HCT116 (cell line): ENCODE measurements around the gene HSH2D. TPM values are rescaled to one million over a fixed set of nuclear protein-coding genes. Genes with fewer than 3 reads are reported as not detected.

ENCODE experiments used
- ATAC-seq: fragments of 200-7000 bp; cut with Tn5 transposase; 2 replicates; pipeline ENCODE4 v1.9.1; 2020; ENCODE audit warnings: mild to moderate bottlenecking, moderate library complexity
- BruUV-seq: library from RNA; stranded (reverse); fragments of 400-500 nt; replicated peaks from 2 replicates; lab custom pipeline; 2021; lab: Mats Ljungman, UMichigan
- CTCF ChIA-PET: fragments of 300-600 bp; sonication (Branson Sonifier 250); formaldehyde crosslinking; loops from one replicate; lab custom pipeline; 2021; ENCODE audit warnings: antibody characterized with exemption; lab: Charles Lee
- POLR2A ChIA-PET: fragments of 300-600, 350-600 bp; sonication (Branson Sonifier 250); formaldehyde crosslinking; loops from one replicate; lab custom pipeline; 2021; ENCODE audit warnings: antibody characterized with exemption; lab: Charles Lee
- RAD21 ChIA-PET, 2 experiments: fragments of 300-600 bp; sonication (Branson Sonifier 250); formaldehyde crosslinking; loops; one replicate each; lab custom pipeline; 2023; ENCODE audit warnings: low total read pairs in 2 of 2; ENCODE audit not compliant: uncharacterized antibody in 2 of 2, unreplicated experiment in 2 of 2, low non-redundant PET in 1 of 2; lab: Charles Lee
- DNase-seq: peaks from one replicate; pipeline ENCODE4 v3.0.0-alpha.2; 2010; ENCODE audit warnings: low read depth, low spot score
- H2AFZ ChIP-seq: fragments of 200-600 bp; shearing (Covaris generic), sonication (generic); 2 replicates; pipeline ENCODE4 v1.6.1; 2017; ENCODE audit warnings: low read depth, mixed run types, mixed read lengths, antibody characterized with exemption, low read length; ENCODE audit not compliant: poor library complexity, severe bottlenecking
- H3K27ac ChIP-seq: 2 replicates; pipeline ENCODE4 v1.5.1; 2012; ENCODE audit warnings: low read depth, low read length
- H3K27me3 ChIP-seq: fragments of 200-600 bp; sonication (generic); 2 replicates; pipeline ENCODE4 v1.6.1; 2016; ENCODE audit warnings: mixed run types, low read length, mixed read lengths; ENCODE audit not compliant: insufficient read depth
- H3K36me3 ChIP-seq, 2 experiments: fragments of 200-500 bp in 1 of 2; fragments of 200-600 bp in 1 of 2; sonication (Bioruptor generic) in 1 of 2; sonication (generic) in 1 of 2; 2 replicates each; pipeline versions ENCODE4 v1.5.1 to v1.6.1; 2014 to 2016; ENCODE audit warnings: low read length in 2 of 2, inconsistent platforms in 1 of 2, mixed read lengths in 1 of 2, mixed run types in 1 of 2; ENCODE audit not compliant: insufficient read depth in 2 of 2, control insufficient read depth in 1 of 2
- H3K4me1 ChIP-seq, 2 experiments: fragments of 200-600 bp in 1 of 2; sonication (generic) in 1 of 2; 2 replicates each; pipeline versions ENCODE4 v1.5.1 to v1.6.1; 2012 to 2017; ENCODE audit warnings: low read length in 2 of 2, inconsistent platforms in 1 of 2, mild to moderate bottlenecking in 1 of 2, mixed read lengths in 1 of 2, mixed run types in 1 of 2, moderate library complexity in 1 of 2; ENCODE audit not compliant: insufficient read depth in 2 of 2, control insufficient read depth in 1 of 2
- H3K4me2 ChIP-seq: fragments of 200-600 bp; sonication (generic); 2 replicates; pipeline ENCODE4 v1.6.1; 2017; ENCODE audit warnings: mixed run types, low read length, mixed read lengths
- H3K4me3 ChIP-seq, 2 experiments: fragments of 200-600 bp in 1 of 2; sonication (generic) in 1 of 2; replicated peaks in 1 of 2; 2 replicates each; pipeline ENCODE4 v1.5.1; 2011 to 2016; ENCODE audit warnings: low read length in 2 of 2, control low read depth in 1 of 2, low read depth in 1 of 2, mild to moderate bottlenecking in 1 of 2, mixed read lengths in 1 of 2, mixed run types in 1 of 2
- H3K79me2 ChIP-seq: fragments of 200-600 bp; sonication (generic); 2 replicates; pipeline ENCODE4 v1.6.1; 2017; ENCODE audit warnings: mild to moderate bottlenecking, mixed run types, low read length, moderate library complexity, mixed read lengths; ENCODE audit not compliant: insufficient read depth
- H3K9ac ChIP-seq: fragments of 200-600 bp; sonication (generic); 2 replicates; pipeline ENCODE4 v1.6.1; 2016; ENCODE audit warnings: low read length, mixed read lengths
- H3K9me2 ChIP-seq: fragments of 200-600 bp; sonication (generic), shearing (Covaris generic); 2 replicates; pipeline ENCODE4 v1.6.1; 2017; ENCODE audit warnings: mixed run types, mild to moderate bottlenecking, moderate library complexity; ENCODE audit not compliant: insufficient read depth
- H3K9me3 ChIP-seq, 2 experiments: fragments of 200-500 bp in 1 of 2; fragments of 200-600 bp in 1 of 2; sonication (Bioruptor generic) in 1 of 2; sonication (generic) in 1 of 2; 2 replicates each; pipeline ENCODE4 v1.6.1; 2014 to 2017; ENCODE audit warnings: low read length in 2 of 2, mixed read lengths in 2 of 2, inconsistent platforms in 1 of 2, low read depth in 1 of 2, mild to moderate bottlenecking in 1 of 2, mixed run types in 1 of 2, moderate library complexity in 1 of 2; ENCODE audit not compliant: control insufficient read depth in 1 of 2, insufficient read depth in 1 of 2
- H4K20me1 ChIP-seq: fragments of 200-600 bp; sonication (generic), shearing (Covaris generic); 2 replicates; pipeline ENCODE4 v1.6.1; 2017; ENCODE audit warnings: mixed run types, mild to moderate bottlenecking, moderate library complexity; ENCODE audit not compliant: insufficient read depth
- ATF3 ChIP-seq: IDR thresholded peaks from 2 replicates; pipeline ENCODE4 v1.6.1; 2012
- CBX3 ChIP-seq: IDR thresholded peaks from 2 replicates; pipeline ENCODE4 v1.6.1; 2012; ENCODE audit warnings: low read depth
- CEBPB ChIP-seq: IDR thresholded peaks from 2 replicates; pipeline ENCODE4 v1.6.1; 2012; ENCODE audit warnings: low read depth
- EGR1 ChIP-seq: IDR thresholded peaks from 2 replicates; pipeline ENCODE4 v1.6.1; 2012; ENCODE audit warnings: low read depth
- ELF1 ChIP-seq: IDR thresholded peaks from 2 replicates; pipeline ENCODE4 v1.6.1; 2012; ENCODE audit warnings: low read depth, borderline replicate concordance
- EZH2 ChIP-seq: fragments of 200-600 bp; sonication (generic); IDR thresholded peaks from 2 replicates; pipeline ENCODE4 v1.6.1; 2017; ENCODE audit warnings: antibody characterized with exemption, mixed run types
- EZH2phosphoT487 ChIP-seq: fragments of 200-600 bp; IDR thresholded peaks from 2 replicates; pipeline ENCODE4 v1.6.1; 2018; ENCODE audit warnings: antibody characterized with exemption, borderline replicate concordance
- FOSL1 ChIP-seq: IDR thresholded peaks from 2 replicates; pipeline ENCODE4 v1.6.1; 2012; ENCODE audit warnings: low read depth
- MAX ChIP-seq: IDR thresholded peaks from 2 replicates; pipeline ENCODE4 v1.6.1; 2012
- POLR2A ChIP-seq: IDR thresholded peaks from 2 replicates; pipeline ENCODE4 v1.7.0; 2011; ENCODE audit warnings: borderline replicate concordance; ENCODE audit not compliant: insufficient read depth, insufficient read length; ENCODE audit errors: extremely low read depth
- POLR2AphosphoS5 ChIP-seq: IDR thresholded peaks from 2 replicates; pipeline ENCODE4 v1.6.1; 2011; ENCODE audit warnings: mild to moderate bottlenecking, low read depth, low read length, moderate library complexity
- REST ChIP-seq: IDR thresholded peaks from 2 replicates; pipeline ENCODE4 v1.6.1; 2012; ENCODE audit warnings: low read depth
- SP1 ChIP-seq: IDR thresholded peaks from 2 replicates; pipeline ENCODE4 v1.6.1; 2012; ENCODE audit warnings: low read depth
- SRF ChIP-seq: IDR thresholded peaks from 2 replicates; pipeline ENCODE4 v1.6.1; 2012; ENCODE audit warnings: low read depth
- TCF7L2 ChIP-seq: IDR thresholded peaks from 2 replicates; pipeline ENCODE4 v1.7.0; 2011; ENCODE audit warnings: borderline replicate concordance, inconsistent platforms; ENCODE audit not compliant: insufficient read depth, insufficient read length; ENCODE audit errors: extremely low read depth
- YY1 ChIP-seq: IDR thresholded peaks from 2 replicates; pipeline ENCODE4 v1.6.1; 2011; ENCODE audit warnings: low read length, low read depth, moderate library complexity, mild to moderate bottlenecking; ENCODE audit not compliant: insufficient replicate concordance; ENCODE audit errors: extremely low read depth
- intact Hi-C: fragments of 100-400 bp; cut with micrococcal nuclease; formaldehyde crosslinking; loops from 2 replicates; pipeline ENCODE4 v1.10.0; 2022
- total RNA-seq: library from RNA; stranded (reverse); gene quantifications from one replicate; pipeline ENCODE4 v1.2.1, GENCODE V29; 2021; ENCODE audit not compliant: unreplicated experiment

HSH2D gene
- total RNA-seq, 1 experiment from 2014 or later = 21.4 TPM

- Histone ChIP-seq H3K4me1 (peaks cover 17 to 28% of the 10 kb centered on the region in 2 experiments), H3K27ac (no peak overlapping the region), H3K9ac (no peak overlapping the region), H2AFZ (no peak overlapping the region), H3K4me2 (no peak overlapping the region), H3K4me3 (no peak overlapping the region), H3K27me3 (no peaks in the 10 kb centered on the region), H3K79me2 (peaks cover 9% of the 10 kb centered on the region; the same call in 1 of the 2 replicates), H3K36me3 (no peaks in the 10 kb centered on the region), H3K9me2 (no peaks in the 10 kb centered on the region), H3K9me3 (no peaks in the 10 kb centered on the region), H4K20me1 (no peaks in the 10 kb centered on the region)
- ATAC-seq = no peak
- no peak for DNase-seq
- POLR2A ChIA-PET = interaction anchor here (1.5 kb wide), 1 partner anchor 16 kb away, joined by 4 read pairs; no protein-coding TSS in a partner anchor
- RAD21 ChIA-PET = no interaction called here
- no TSS peak for BruUV-seq
- CTCF ChIA-PET = no interaction called here
- TF ChIP-seq MAX (no peak), YY1 (no peak), EZH2 (no peak), FOSL1 (no peak), CEBPB (no peak), CBX3 (no peak), SP1 (no peak), ELF1 (no peak), POLR2AphosphoS5 (no peak), POLR2A (no peak), REST (no peak), SRF (no peak), EZH2phosphoT487 (no peak), ATF3 (no peak), TCF7L2 (no peak), EGR1 (no peak)
- intact Hi-C loops = no loop called here
Observed at GRCh38 chr19:16146112-16146511, 2.6 kb downstream of the HSH2D start.
